GM19351 (cell line): Measurements from ENCODE around the gene MIOX.

Source experiments
- ATAC-seq: cut with Tn5 transposase; IDR thresholded peaks from one replicate; pipeline ENCODE4 v1.9.1; 2021; ENCODE audit warnings: mild to moderate bottlenecking, moderate library complexity; ENCODE audit not compliant: unreplicated experiment

The MIOX gene

DNA sequence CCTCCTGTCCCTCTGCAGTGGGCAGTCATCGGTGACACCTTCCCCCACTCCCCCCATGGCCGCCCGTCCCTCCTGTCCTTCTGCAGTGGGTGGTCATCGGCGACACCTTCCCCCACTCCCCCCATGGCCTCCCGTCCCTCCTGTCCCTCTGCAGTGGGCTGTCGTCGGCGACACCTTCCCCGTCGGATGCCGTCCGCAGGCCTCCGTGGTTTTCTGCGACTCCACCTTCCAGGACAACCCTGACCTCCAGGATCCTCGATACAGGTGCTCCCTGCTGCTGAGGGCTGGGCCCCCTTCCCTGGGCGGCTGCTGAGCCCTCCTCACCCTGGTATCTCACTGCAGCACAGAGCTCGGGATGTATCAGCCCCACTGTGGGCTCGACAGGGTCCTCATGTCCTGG lies 2.2 kb downstream of the MIOX start:
- no peak for ATAC-seq

- no peak for ATAC-seq
These were observed 2.9 kb downstream of the MIOX start for GRCh38 chr22:50489363-50490243.

DNA sequence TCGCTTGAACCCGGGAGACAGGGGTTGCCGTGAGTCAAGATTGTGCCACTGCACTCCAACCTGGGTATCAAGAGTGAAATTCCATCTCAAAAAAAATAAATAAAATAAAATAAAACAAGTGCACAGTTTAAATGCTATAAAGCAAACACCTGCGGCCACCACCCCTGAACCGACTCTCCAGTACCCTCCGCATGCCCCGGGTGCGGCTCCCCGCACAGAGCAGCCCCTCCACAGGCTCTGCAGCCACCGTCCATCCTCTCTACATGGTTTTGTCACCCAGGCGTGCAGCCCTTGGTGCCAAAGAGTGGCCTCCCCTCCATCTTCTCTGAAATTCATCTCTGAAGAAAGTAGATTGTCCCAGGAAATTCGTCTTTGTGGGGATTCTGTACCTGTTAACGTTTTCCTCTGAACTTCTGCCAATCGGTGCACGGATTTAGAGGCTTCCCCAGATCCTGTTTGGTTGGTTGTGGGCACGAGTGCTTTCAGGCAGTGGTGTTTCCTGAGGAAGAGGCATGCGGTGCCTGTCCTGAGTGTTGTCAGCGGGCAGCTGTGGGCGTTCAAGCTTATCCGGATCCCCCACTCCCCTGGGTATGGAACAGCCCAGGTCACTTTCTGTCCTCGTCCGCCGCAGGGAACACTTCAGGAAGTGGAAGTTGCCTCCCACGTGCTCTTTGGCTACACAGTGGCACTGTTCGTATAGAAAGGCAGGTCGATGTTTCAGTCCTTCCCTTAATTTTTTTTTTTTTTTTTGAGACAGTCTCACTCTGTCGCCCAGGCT lies 4.1 kb downstream of the MIOX start:
- ATAC-seq, result no peak

GRCh38 chr22:50497093-50497492 lies 10.4 kb downstream of the MIOX start:
- no peak for ATAC-seq

- no peak for ATAC-seq
These were observed 11.7 kb downstream of the MIOX start for GRCh38 chr22:50498322-50498890.

GRCh38 chr22:50500452-50500851 lies 13.8 kb downstream of the MIOX start:
- no peak for ATAC-seq

DNA sequence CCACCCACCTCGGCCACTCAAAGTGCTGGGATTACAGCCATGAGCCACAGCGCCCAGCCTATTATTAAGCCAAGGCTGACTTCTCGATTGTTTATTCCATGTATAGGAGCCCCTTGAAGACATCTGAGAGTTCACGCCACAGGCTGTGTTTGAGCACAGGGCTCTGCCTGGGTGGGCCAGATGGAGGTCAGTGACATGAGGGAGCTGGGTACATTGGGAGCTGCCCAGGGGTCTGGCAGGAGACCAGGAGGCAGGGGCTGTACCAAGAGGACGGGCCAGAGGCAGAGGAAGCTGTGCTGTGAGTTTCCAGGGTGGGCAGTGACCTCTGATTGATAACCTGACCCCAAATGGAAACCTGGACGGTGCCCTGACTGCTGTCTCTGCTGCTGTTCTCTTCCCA lies 15.4 kb downstream of the MIOX start:
- ATAC-seq, result no peak

DNA sequence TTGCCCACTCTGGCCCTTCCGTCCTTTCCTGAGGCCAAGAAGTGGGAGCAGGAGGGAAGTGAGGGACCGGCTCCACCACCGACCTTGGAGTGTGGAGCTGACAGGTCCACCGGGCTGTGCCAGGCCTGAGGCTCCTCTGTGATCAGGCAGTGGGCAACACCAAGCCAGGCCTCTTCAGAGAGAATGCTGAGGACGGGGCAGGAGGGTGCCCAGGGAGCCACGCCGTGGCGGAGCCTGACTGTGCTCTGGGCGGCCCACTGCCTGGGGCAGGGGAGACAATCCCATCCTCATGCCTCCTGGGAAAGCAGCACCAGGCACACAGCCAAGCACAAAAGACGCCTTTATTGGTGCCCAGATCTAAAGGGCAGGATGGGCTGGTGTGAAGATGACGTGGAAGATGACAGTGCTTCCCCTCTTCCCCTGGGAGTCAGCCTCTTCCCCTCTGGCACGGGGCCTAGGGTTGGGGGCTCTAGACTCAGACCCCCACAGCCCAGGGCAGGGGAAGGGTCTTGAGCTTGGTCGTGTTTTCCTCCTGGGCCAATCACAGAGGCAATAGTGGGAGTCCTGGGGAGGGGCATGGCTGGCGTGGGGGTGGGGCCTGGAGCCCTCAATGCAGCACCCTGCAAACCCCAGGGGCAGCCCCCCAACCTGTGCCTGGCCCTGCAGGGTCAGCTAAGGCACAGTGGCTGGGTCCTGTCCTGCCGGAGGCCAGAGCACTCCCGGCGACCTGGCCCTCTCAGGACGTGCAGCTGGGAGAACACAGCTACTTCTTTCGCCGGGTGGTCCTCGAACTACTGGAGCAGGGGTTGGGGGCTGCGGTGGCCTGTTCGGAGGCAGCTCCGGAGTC lies 16.2 kb downstream of the MIOX start:
- ATAC-seq, result no peak

DNA sequence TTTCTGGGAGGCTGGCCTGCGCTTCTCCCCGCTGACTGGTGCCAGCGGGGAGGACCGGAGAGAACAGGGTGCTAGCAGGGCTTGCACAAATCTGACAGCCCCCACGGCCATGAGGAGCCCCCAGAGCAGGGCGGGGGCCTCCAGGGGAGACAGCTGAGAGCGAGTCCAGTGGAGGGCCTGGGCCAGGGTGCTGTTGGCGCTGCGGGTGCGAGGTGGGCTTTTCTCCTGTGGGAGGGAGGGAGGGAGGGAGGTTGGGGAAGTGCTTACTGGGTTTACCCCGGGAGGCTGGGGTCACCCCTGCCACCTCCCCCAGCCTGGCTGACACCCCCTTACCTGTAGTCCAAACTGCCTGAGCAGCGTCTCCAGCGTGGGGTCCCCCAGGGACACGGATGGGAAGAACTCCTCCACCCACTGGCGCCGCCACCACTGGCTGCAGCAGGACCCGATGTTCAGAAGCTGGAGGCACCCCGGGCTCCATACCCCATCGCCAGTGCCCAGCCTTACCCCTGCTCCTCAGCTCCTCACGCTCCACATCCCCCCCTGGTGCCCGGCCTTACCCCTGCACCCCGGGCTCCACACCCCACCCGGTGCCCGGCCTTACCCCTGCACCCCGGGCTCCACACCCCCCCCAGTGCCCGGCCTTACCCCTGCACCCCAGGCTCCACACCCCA lies 17.0 kb downstream of the MIOX start:
- ATAC-seq, result no peak

GRCh38 chr22:50504369-50505211 lies 17.9 kb downstream of the MIOX start:
- no peak for ATAC-seq

- ATAC-seq, result no peak
These were observed 18.7 kb downstream of the MIOX start for GRCh38 chr22:50505276-50505775.

GRCh38 chr22:50505776-50506610 lies 19.3 kb downstream of the MIOX start:
- no peak for ATAC-seq

DNA sequence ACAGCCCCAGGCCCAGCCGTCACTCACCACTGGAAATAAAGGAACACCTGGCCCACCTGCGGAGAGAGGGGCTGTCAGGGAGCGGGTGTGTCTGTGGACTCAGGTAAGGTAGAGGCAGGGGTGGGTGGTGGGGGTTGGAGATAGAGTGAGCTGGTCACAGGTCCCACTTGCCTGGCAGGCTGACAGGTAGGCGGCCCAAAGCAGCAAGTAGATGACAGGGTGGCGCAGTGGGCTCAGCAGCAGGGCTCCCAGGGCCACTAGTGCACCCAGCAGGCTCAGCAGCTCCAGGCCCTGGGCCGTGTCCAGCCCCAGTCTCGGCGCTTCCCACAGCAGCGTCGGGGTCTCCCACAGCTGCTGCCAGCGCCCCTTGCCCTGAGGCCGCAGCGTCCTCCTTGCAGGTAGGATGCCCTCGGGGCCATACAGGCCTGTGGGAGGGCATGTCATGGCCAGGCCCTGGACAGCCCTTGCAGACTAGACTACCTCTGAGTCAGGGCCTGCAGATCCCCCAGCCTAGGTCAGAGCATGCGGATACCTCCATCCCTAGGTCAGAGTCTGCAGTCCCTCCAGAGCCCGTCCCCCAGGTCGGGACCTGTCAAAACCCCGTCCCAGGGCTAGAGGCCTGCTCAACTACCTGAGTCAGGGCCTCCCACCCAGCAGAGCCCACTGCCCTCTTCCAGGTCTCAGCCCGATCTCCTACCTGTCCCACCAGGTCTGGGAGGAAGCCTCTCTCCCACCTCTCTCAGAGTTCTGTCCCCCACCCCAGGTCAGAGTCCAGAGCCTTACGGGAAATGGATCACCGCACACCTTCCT lies 20.2 kb downstream of the MIOX start:
- no peak for ATAC-seq

GRCh38 chr22:50507421-50507990 lies 20.8 kb downstream of the MIOX start, which contains the start of gene LMF2:
TSS of gene LMF2 (minus strand) at chr22:50507702. CDS start at chr22:50507675, 27 bp downstream.
- ATAC-seq, result peak; percentile 74

DNA sequence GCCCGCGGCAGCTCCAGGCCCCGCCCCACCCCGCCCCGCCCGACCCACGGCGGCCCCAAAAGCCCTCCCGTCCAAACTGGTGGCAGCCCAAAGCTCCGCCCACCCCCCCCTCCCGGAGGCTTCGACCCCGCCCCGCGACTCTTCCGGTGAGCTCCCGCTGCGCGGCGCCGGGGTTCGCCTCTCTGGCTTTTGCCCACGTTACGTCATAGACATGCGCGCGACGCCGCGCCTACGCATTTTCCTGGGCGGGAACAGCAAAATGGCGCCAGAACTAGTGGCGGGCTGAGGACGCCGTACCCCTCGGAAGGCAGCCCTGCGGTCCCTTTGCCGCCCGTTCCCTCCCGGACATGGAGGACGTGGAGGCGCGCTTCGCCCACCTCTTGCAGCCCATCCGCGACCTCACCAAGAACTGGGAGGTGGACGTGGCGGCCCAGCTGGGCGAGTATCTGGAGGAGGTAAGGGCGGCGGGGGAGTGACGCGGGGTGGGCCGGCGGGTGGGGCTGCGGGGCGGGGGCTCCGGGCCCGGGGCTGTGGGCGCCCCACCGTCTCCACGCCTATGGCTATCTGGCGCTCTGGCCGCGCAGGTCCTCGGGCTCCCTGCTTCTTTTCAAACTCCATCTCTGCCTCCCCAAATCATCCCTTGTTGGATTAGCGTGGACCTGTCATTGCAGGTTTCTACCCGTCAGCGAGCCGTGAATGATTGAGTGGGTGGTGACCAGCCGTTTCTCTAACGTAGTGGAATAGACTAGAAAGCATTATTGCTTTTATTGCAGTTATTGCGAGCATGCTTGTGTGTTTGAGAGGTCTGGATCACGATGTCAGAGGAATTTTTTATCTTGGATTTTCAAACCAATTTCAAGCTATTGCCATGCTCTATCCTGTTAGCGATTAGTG lies 21.6 kb downstream of the MIOX start, which contains the start of gene NCAPH2:
Gene NCAPH2 (plus strand): TSS at position 234 of the 894 bp plus-strand sequence. CDS start 114 bp downstream, at position 348.
- ATAC-seq, result peak; percentile 53

GRCh38 chr22:50508897-50509296 lies 22.2 kb downstream of the MIOX start:
- ATAC-seq, result no peak
